Panc1 (cell line): ENCODE data around the gene DSCAML1.

Experiments used
- CTCF ChIP-seq: fragments of 450-650 bp; IDR thresholded peaks from 2 replicates; pipeline ENCODE4 v1.5.1; 2017; ENCODE audit warnings: mild to moderate bottlenecking
- POLR2AphosphoS5 ChIP-seq: IDR thresholded peaks from 2 replicates; pipeline ENCODE4 v1.6.1; 2012; ENCODE audit warnings: mild to moderate bottlenecking, low read depth, low read length, moderate library complexity
- TCF7L2 ChIP-seq: IDR thresholded peaks from 2 replicates; pipeline ENCODE4 v1.6.1; 2011; ENCODE audit warnings: mild to moderate bottlenecking, low read depth, low read length, inconsistent platforms
- TF ChIP-seq, protein P1 (sequence below), 2 experiments: IDR thresholded peaks; 2 replicates each; pipeline ENCODE4 v1.6.1; 2011 to 2012; ENCODE audit warnings: low read depth in 2 of 2, control low read depth in 1 of 2, low read length in 1 of 2, mild to moderate bottlenecking in 1 of 2, moderate library complexity in 1 of 2; ENCODE audit not compliant: insufficient read depth in 1 of 2

DNA sequence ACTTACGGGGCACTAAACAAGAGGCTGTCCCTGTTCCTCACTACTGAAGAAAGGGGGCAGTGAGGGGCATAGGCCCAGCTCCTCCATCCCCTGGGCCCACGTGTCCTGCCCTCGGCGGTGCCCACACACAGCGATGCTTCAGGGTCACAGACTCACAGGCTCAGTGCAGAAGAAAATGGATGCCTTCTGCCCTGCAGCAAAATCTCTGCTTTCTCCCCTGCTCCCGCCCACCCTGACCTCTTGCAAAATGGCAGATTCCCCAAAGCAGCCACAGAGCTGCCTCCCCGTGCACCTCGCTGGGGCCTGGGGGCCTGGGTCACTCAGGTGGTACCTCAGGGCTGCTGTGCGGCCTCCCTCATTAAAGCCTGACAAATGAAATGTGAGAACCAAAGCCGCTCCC is 204.0 kb downstream of the DSCAML1 start:
- no peak for TF ChIP-seq POLR2AphosphoS5
- TF ChIP-seq CTCF = no peak
- TF ChIP-seq TCF7L2 = no peak
- TF ChIP-seq, protein P1, sequence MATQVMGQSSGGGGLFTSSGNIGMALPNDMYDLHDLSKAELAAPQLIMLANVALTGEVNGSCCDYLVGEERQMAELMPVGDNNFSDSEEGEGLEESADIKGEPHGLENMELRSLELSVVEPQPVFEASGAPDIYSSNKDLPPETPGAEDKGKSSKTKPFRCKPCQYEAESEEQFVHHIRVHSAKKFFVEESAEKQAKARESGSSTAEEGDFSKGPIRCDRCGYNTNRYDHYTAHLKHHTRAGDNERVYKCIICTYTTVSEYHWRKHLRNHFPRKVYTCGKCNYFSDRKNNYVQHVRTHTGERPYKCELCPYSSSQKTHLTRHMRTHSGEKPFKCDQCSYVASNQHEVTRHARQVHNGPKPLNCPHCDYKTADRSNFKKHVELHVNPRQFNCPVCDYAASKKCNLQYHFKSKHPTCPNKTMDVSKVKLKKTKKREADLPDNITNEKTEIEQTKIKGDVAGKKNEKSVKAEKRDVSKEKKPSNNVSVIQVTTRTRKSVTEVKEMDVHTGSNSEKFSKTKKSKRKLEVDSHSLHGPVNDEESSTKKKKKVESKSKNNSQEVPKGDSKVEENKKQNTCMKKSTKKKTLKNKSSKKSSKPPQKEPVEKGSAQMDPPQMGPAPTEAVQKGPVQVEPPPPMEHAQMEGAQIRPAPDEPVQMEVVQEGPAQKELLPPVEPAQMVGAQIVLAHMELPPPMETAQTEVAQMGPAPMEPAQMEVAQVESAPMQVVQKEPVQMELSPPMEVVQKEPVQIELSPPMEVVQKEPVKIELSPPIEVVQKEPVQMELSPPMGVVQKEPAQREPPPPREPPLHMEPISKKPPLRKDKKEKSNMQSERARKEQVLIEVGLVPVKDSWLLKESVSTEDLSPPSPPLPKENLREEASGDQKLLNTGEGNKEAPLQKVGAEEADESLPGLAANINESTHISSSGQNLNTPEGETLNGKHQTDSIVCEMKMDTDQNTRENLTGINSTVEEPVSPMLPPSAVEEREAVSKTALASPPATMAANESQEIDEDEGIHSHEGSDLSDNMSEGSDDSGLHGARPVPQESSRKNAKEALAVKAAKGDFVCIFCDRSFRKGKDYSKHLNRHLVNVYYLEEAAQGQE (IDR thresholded peaks at IDR 0.05; ENCODE audit: insufficient read depth in 1 of 2, low read depth in 2 of 2, low read length in 1 of 2) = no peak
